Measurements from ENCODE around the gene ADGRA1.

Gene ADGRA1

GRCh38 chr10:133123746-133124356, 36.1 kb downstream of the ADGRA1 start:
- no peak for DNase-seq (ENCODE audit: low read depth)
- in situ Hi-C loops (cut with HindIII; ENCODE audit: low sequenced_read_pairs) = no loop called here
- no peak overlapping the region for H3K4me3 ChIP-seq (ENCODE audit: low read depth, low read length)
- no peak for TF ChIP-seq CTCF (IDR thresholded peaks at IDR 0.05; ENCODE audit: low read depth, low read length, missing control alignments)

GRCh38 chr10:133124357-133125211, 36.9 kb downstream of the ADGRA1 start:
- H3K4me3 ChIP-seq (ENCODE audit: low read depth, low read length) = no peak overlapping the region
- DNase-seq (ENCODE audit: low read depth) = no peak
- in situ Hi-C loops (cut with HindIII; ENCODE audit: low sequenced_read_pairs) = no loop called here
- peak; percentile 28 for TF ChIP-seq CTCF (IDR thresholded peaks at IDR 0.05; ENCODE audit: low read depth, low read length, missing control alignments)

GRCh38 chr10:133125901-133126300, 38.2 kb downstream of the ADGRA1 start:
- no peak for DNase-seq (ENCODE audit: low read depth)
- H3K4me3 ChIP-seq (ENCODE audit: low read depth, low read length) = no peak overlapping the region
- in situ Hi-C loops (cut with HindIII; ENCODE audit: low sequenced_read_pairs) = no loop called here
- no peak for TF ChIP-seq CTCF (IDR thresholded peaks at IDR 0.05; ENCODE audit: low read depth, low read length, missing control alignments)

GRCh38 chr10:133126431-133127290, 38.9 kb downstream of the ADGRA1 start:
- H3K4me3 ChIP-seq (ENCODE audit: low read depth, low read length) = no peak overlapping the region
- DNase-seq (ENCODE audit: low read depth) = no peak
- in situ Hi-C loops (cut with HindIII; ENCODE audit: low sequenced_read_pairs) = no loop called here
- no peak for TF ChIP-seq CTCF (IDR thresholded peaks at IDR 0.05; ENCODE audit: low read depth, low read length, missing control alignments)

GRCh38 chr10:133127291-133128125, 39.8 kb downstream of the ADGRA1 start:
- no peak for DNase-seq (ENCODE audit: low read depth)
- in situ Hi-C loops (cut with HindIII; ENCODE audit: low sequenced_read_pairs) = no loop called here
- no peak for TF ChIP-seq CTCF (IDR thresholded peaks at IDR 0.05; ENCODE audit: low read depth, low read length, missing control alignments)
- no peak overlapping the region for H3K4me3 ChIP-seq (ENCODE audit: low read depth, low read length)
